Kidney (tissue), 14 donors: Measurements from ENCODE around the gene GALNT11. TPM values are rescaled to one million over a fixed set of nuclear protein-coding genes. Genes with fewer than 3 reads are reported as not detected.

ENCODE experiments used
- DNase-seq, 5 donors: peaks; one replicate each; pipeline ENCODE4 v3.0.0-alpha.2; 2013 to 2020
- FAIRE-seq: peaks from 2 replicates; lab custom pipeline; 2012; peaks lifted over from hg19 to GRCh38; lab: Jason Lieb, UNC
- H3K27ac ChIP-seq, 2 donors: one replicate each; pipeline ENCODE4 v1.7.0; 2013; ENCODE audit warnings: low read depth in 2 of 2, low read length in 2 of 2, inconsistent platforms in 1 of 2
- H3K27me3 ChIP-seq: one replicate; pipeline ENCODE4 v1.7.1; 2013; ENCODE audit warnings: low read length, inconsistent platforms; ENCODE audit not compliant: control insufficient read depth, insufficient read depth
- H3K36me3 ChIP-seq, 3 donors: one replicate each; pipeline versions ENCODE4 v1.7.0 to v1.7.1; 2013; ENCODE audit warnings: low read length in 3 of 3, control low read depth in 1 of 3, inconsistent platforms in 1 of 3; ENCODE audit not compliant: insufficient read depth in 3 of 3, control insufficient read depth in 2 of 3
- H3K4me1 ChIP-seq, 3 donors: one replicate each; pipeline versions ENCODE4 v1.7.0 to v1.7.1; 2013; ENCODE audit warnings: low read length in 3 of 3, inconsistent platforms in 1 of 3, low read depth in 1 of 3; ENCODE audit not compliant: control insufficient read depth in 2 of 3, insufficient read depth in 2 of 3
- H3K4me3 ChIP-seq, 3 donors: one replicate each; pipeline versions ENCODE4 v1.7.0 to v1.8.1; 2013; ENCODE audit warnings: low read length in 3 of 3, control low read depth in 1 of 3, inconsistent platforms in 1 of 3
- H3K9ac ChIP-seq, 3 donors: one replicate each; pipeline versions ENCODE4 v1.7.0 to v1.7.1; 2013; ENCODE audit warnings: low read length in 3 of 3, control low read depth in 1 of 3, inconsistent platforms in 1 of 3
- H3K9me3 ChIP-seq, 3 donors: one replicate each; pipeline versions ENCODE4 v1.7.0 to v1.7.1; 2013; ENCODE audit warnings: low read length in 3 of 3, control low read depth in 1 of 3, inconsistent platforms in 1 of 3; ENCODE audit not compliant: control insufficient read depth in 2 of 3, insufficient read depth in 1 of 3
- intact Hi-C: fragments of 100-400 bp; cut with DNase I; formaldehyde crosslinking; loops from one replicate; pipeline ENCODE4 v1.11.1; 2022
- polyA plus RNA-seq: library from polyadenylated mRNA; stranded (reverse); fragments of 350-450 nt; fragmentation: Illumina TruSeq; extraction: RNeasy Lipid Tissue Mini Kit (QIAGEN cat#74804); gene quantifications from one replicate; pipeline ENCODE4 v1.2.3, GENCODE V29; 2014; ENCODE audit warnings: low read depth, low replicate concordance; ENCODE audit not compliant: insufficient read depth
- total RNA-seq: library from RNA; stranded (reverse); fragmentation: NEBNext Ultra II Directional; extraction: Animal tissue kit (Norgen Biotek cat#: 25700); gene quantifications from one replicate; pipeline ENCODE4 v1.2.1, GENCODE V29; 2021
- TF ChIP-seq, protein P1 (sequence below): IDR thresholded peaks from 3 replicates; pipeline ENCODE4 v1.5.1; 2012; ENCODE audit warnings: mild to moderate bottlenecking, moderate library complexity, borderline replicate concordance; ENCODE audit not compliant: insufficient read depth; ENCODE audit errors: extremely low read depth
- donor health status: control.
- donor health status: control.
- donor health status: control.
- donor health status: control.
- donor health status: control.
- donor health status: DM: yes; HTN: yes; CAD: no.
- donor health status: Normal renal cell carcinoma (clear cell type).

The GALNT11 gene
- total and polyA plus RNA-seq, 2 donors from 2014 or later = 86.3 to 116 TPM

DNA sequence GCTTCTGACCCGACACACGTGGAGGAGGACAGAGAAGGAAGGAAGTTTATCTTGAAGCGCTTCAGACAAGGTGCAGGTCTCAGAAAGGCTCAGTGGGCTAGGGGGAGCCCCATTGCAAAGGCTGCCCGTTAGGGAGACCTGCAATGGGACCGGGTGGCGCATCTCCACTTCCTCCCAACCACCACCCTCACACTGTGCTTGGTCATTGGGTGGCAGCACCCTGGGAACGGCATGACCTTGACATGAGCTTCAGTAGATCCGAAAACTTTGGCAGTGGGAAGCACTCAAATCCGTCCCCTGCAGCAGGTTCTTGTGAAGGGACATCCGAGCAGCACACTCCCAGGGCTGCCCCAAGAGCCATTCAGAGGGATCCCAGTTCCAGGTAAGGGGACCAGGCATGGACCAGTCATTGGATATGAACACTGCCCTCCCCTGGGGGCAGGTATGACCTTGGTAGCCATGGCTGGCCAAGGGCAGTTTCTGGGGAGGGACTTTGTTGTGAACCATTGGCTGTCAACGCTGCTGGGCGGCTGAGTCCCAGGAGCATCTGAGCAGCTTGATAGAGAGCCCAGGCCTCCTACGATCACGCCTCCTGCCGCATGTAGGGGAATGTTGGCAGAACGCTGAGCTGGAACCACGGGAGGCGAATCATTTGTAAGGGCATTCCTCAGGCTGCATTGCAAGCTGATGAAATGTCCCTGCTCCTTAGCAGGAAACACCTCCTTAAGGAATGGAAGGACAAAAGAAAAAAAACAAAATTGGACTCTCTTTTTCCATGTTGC is 37.5 kb upstream of the GALNT11 start:
- TF ChIP-seq, protein P1, sequence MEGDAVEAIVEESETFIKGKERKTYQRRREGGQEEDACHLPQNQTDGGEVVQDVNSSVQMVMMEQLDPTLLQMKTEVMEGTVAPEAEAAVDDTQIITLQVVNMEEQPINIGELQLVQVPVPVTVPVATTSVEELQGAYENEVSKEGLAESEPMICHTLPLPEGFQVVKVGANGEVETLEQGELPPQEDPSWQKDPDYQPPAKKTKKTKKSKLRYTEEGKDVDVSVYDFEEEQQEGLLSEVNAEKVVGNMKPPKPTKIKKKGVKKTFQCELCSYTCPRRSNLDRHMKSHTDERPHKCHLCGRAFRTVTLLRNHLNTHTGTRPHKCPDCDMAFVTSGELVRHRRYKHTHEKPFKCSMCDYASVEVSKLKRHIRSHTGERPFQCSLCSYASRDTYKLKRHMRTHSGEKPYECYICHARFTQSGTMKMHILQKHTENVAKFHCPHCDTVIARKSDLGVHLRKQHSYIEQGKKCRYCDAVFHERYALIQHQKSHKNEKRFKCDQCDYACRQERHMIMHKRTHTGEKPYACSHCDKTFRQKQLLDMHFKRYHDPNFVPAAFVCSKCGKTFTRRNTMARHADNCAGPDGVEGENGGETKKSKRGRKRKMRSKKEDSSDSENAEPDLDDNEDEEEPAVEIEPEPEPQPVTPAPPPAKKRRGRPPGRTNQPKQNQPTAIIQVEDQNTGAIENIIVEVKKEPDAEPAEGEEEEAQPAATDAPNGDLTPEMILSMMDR = no peak
- H3K4me1 ChIP-seq = no peaks in the 10 kb centered on the region
- H3K36me3 ChIP-seq = no peaks in the 10 kb centered on the region
- no peaks in the 10 kb centered on the region for H3K27me3 ChIP-seq
- intact Hi-C loops = no loop called here
- no peak overlapping the region for H3K4me3 ChIP-seq
- H3K27ac ChIP-seq = no peak overlapping the region
- peak in 1 of 5 donors; percentile 9 for DNase-seq
- H3K9ac ChIP-seq = no peak overlapping the region
- no peaks in the 10 kb centered on the region for H3K9me3 ChIP-seq
- FAIRE-seq = no peak

DNA sequence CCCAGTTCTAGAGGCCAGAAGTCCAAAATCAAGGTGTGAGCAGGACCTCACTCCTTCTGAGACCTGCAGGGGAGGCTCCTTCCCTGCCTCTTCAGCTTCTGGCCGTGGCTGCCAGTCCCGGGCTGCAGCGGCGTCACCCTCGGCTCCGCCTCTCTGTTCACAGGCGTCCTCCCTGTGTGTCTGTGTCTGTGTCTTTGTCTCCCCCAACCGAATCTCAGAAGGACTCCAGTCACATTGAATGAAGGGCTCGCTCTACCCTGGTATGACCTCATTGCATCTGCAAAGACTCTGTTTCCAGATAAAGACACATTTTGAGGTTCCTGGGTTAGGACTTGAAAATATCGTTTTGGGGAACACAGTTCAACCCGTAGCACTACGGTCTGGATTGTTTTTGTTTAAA is 33.1 kb upstream of the GALNT11 start:
- FAIRE-seq = no peak
- intact Hi-C loops = no loop called here

DNA sequence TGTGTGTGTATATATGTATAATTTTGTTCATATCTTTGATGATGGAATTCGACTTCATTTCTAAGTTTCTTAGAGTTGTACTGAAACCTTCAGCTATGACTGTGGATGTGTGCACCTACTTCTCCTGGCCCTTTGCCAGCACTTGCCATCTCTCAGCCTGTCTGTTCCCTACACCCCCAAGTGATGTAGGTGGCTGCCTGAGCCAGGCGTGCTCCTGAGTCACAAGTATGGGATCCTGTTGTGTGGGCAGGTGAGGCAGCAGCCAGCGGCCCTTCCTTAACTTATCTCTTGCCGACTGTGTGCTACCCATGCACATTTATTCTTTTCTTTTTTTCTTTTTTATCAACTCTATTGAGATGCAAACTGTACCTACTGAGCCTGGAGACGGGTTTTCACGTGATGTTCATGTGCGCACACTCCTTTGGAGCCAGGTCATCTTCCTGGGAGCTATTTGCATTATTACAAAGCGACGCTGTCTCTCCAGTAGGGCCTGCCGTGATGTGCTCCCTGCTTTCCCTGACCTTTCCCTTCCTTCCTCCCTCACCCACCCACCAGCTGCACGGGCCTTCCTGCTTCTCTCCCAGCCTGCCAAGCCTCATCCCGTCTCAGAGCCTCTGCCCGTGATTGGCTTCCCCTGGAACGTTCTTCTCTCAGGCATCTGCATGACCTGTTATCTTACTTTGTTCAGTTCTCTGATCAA is 31.3 kb upstream of the GALNT11 start:
- H3K4me1 ChIP-seq = no peaks in the 10 kb centered on the region
- TF ChIP-seq, protein P1 = no peak
- no peak overlapping the region for H3K4me3 ChIP-seq
- no peak for DNase-seq
- no peaks in the 10 kb centered on the region for H3K9me3 ChIP-seq
- no peaks in the 10 kb centered on the region for H3K36me3 ChIP-seq
- intact Hi-C loops = no loop called here
- FAIRE-seq = no peak
- H3K9ac ChIP-seq = no peak overlapping the region
- H3K27me3 ChIP-seq = no peaks in the 10 kb centered on the region
- no peak overlapping the region for H3K27ac ChIP-seq

More for the DNA sequence above, 33.1 kb upstream of the GALNT11 start:
- H3K27ac ChIP-seq = no peak overlapping the region
- TF ChIP-seq, protein P1 = no peak
- no peak overlapping the region for H3K9ac ChIP-seq
- H3K9me3 ChIP-seq = no peaks in the 10 kb centered on the region
- H3K27me3 ChIP-seq = no peaks in the 10 kb centered on the region
- no peak overlapping the region for H3K4me3 ChIP-seq
- peak; percentile 44 to 86 (median 58) for DNase-seq
- no peaks in the 10 kb centered on the region for H3K4me1 ChIP-seq
- no peaks in the 10 kb centered on the region for H3K36me3 ChIP-seq
